ENCODE results near the gene PPP1R10.

DNA sequence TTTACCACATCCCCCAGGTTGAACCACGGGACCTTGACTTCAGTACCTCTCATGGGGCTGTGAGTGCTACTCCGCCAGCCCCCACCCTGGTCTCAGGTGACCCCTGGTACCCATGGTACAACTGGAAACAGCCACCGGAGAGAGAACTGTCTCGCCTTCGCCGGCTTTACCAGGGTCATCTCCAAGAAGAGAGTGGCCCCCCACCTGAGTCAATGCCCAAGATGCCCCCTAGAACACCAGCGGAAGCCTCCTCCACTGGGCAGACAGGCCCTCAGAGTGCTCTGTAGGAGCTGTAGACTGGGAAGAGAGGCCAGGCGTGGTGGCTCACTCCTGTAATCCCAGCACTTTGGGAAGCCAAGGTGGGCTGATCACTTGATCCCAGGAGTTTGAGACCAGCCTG lies 8.5 kb upstream of the PPP1R10 start:
- TF ChIP-seq GATA2 (IDR thresholded peaks at IDR 0.05; ENCODE audit: low read depth, low read length) (no peak), GATA3 (IDR thresholded peaks at IDR 0.05; ENCODE audit: low read depth, low read length) (no peak)

Data from SH-SY5Y (cell line).